HG03108 (cell line): ENCODE data around the gene SEMA3D.
"Not testable (repeated sequence)": the region's sequence is repeated elsewhere in the genome, so short reads cannot be mapped to it uniquely, and the experiment has no call there.

ENCODE experiments used
- ATAC-seq: cut with Tn5 transposase; IDR thresholded peaks from one replicate; pipeline ENCODE4 v1.9.1; 2021; ENCODE audit warnings: moderate library complexity; ENCODE audit not compliant: unreplicated experiment

SEMA3D gene

DNA sequence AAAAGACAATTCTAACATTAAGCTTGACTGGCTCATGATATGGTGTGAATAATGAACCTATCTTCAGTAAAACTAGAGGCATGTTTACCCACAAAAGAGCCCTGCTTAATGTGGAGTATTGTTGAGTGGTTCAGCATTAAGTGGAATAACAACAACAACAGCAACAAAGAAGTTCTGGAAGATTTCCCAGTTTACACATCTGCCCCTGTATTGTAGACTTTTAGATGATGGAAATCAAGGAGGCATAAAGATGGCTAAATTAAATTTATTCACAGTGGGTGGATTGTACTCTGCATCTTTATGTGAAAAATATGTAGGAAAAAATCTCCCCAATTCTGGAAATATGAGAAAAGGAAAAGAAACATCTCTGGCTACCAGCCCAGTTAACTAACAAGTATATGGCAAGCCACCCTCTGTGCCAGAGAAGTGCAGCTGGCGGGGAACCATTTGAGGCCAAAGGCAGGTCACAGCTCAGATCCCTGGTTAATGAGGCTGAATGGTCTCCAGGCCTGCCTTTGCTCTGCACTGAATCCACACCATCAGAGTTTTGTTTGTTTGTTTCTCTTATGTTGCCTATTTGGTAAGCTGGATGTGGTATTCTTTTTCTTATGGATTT, 186.0 kb downstream of the SEMA3D start:
- no peak for ATAC-seq

- ATAC-seq = no peak
Measured at GRCh38 chr7:84999450-84999849, 187.4 kb downstream of the SEMA3D start.

- ATAC-seq = no peak
Measured at GRCh38 chr7:84998665-84999064, 188.2 kb downstream of the SEMA3D start.

DNA sequence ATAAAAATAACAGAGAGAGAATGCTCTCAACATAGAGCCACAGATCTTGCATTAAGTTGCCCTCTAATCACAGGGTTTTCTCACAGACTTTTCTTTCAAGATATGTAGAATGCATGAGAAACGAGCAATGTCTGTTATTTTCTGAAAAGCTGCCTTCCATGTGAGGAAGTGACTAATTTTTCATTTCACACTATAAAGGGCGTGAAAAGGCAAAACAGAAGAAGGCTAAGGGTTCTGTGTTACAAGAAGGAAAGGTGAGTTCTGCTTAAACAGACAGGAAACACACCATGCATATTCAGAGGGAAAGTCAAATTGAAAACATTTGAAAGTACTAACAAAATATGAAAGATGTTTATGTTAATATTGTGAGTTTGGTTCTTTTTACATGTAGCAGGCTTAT, 189.2 kb downstream of the SEMA3D start:
- no peak for ATAC-seq

GRCh38 chr7:84992954-84993353, 193.9 kb downstream of the SEMA3D start:
- not testable (repeated sequence) for ATAC-seq

- no peak for ATAC-seq
Measured at GRCh38 chr7:84985073-84985784, 201.6 kb downstream of the SEMA3D start.

GRCh38 chr7:84982199-84982598, 204.7 kb downstream of the SEMA3D start:
- ATAC-seq = no peak

GRCh38 chr7:84981055-84981976, 205.5 kb downstream of the SEMA3D start:
- no peak for ATAC-seq

GRCh38 chr7:84975586-84976185, 211.2 kb downstream of the SEMA3D start:
- ATAC-seq = no peak

GRCh38 chr7:84971360-84971759, 215.5 kb downstream of the SEMA3D start:
- ATAC-seq = no peak

- no peak for ATAC-seq
Measured at GRCh38 chr7:84970670-84971069, 216.2 kb downstream of the SEMA3D start.

GRCh38 chr7:84953234-84953633, 233.6 kb downstream of the SEMA3D start:
- no peak for ATAC-seq

DNA sequence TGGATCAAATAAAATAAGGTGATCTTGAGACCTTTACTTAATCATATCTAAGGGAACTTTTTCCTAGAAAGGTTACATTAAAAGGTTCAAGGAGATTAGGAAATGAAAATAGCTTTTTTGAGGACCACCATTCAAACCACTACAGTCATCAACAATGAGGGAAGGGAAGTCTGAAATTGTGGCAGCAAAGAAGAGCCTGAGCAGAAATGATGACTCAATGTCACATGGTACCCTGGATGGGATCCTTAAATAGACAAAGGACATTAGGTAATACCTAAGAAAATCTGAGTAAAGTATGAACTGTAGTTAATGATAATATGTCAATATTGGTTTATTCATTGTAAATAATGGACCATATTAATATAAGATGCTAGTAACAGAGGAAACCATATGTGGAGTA, 236.0 kb downstream of the SEMA3D start:
- no peak for ATAC-seq

- no peak for ATAC-seq
Measured at GRCh38 chr7:84949501-84949900, 237.4 kb downstream of the SEMA3D start.

GRCh38 chr7:84949067-84949466, 237.8 kb downstream of the SEMA3D start:
- ATAC-seq = no peak

- ATAC-seq = no peak
Measured at GRCh38 chr7:84948634-84949033, 238.2 kb downstream of the SEMA3D start.

GRCh38 chr7:84946549-84946948, 240.3 kb downstream of the SEMA3D start:
- no peak for ATAC-seq
